HEK293 (cell line): ENCODE results near the gene DYDC2.

Experiments used
- CTCF ChIP-seq: fragments of 450-650 bp; formaldehyde crosslinking; IDR thresholded peaks from 2 replicates; pipeline ENCODE4 v1.5.1; 2016; ENCODE audit warnings: missing biosample characterization, missing genetic modification characterization
- PBX3 ChIP-seq: sonication (generic); formaldehyde crosslinking; IDR thresholded peaks from 2 replicates; pipeline ENCODE4 v1.8.1; 2022; ENCODE audit warnings: mild to moderate bottlenecking, moderate library complexity, missing genetic modification reagents
- REPIN1 ChIP-seq: fragments of 450-650 bp; formaldehyde crosslinking; IDR thresholded peaks from 2 replicates; pipeline ENCODE4 v1.5.1; 2017; ENCODE audit warnings: missing biosample characterization, missing genetic modification characterization, low read depth
- REST ChIP-seq: fragments of 450-650 bp; formaldehyde crosslinking; IDR thresholded peaks from 2 replicates; pipeline ENCODE4 v1.5.1; 2016; ENCODE audit warnings: missing biosample characterization, missing genetic modification characterization
- TCF7L2 ChIP-seq: IDR thresholded peaks from 2 replicates; pipeline ENCODE4 v1.6.1; 2011; ENCODE audit warnings: low read depth, mild to moderate bottlenecking, inconsistent platforms, low read length, moderate library complexity, borderline replicate concordance
- TRIM28 ChIP-seq: IDR thresholded peaks from 2 replicates; pipeline ENCODE4 v1.6.1; 2011; ENCODE audit warnings: low read length, control low read depth, borderline replicate concordance
- ZFP3 ChIP-seq: fragments of 450-650 bp; formaldehyde crosslinking; IDR thresholded peaks from 2 replicates; pipeline ENCODE4 v1.5.1; 2016; ENCODE audit warnings: low read depth, missing biosample characterization, missing genetic modification characterization
- ZNF274 ChIP-seq, 2 experiments: fragments of 200-500 bp in 1 of 2; fragments of 450-650 bp in 1 of 2; sonication (Bioruptor generic) in 1 of 2; formaldehyde crosslinking in 1 of 2; IDR thresholded peaks; 2 replicates each; pipeline versions ENCODE4 v1.5.1 to v1.6.1; 2014 to 2016; ENCODE audit warnings: borderline replicate concordance in 1 of 2, inconsistent platforms in 1 of 2, low read length in 1 of 2, missing biosample characterization in 1 of 2, missing genetic modification characterization in 1 of 2
- ZSCAN18 ChIP-seq: fragments of 450-650 bp; formaldehyde crosslinking; IDR thresholded peaks from 2 replicates; pipeline ENCODE4 v1.5.1; 2016; ENCODE audit warnings: missing biosample characterization, missing genetic modification characterization

GRCh38 chr10:80356563-80356988, at the start of gene DYDC2, which contains the start of gene DYDC1:
- TF ChIP-seq REST (tag by site-specific recombination) (no peak), PBX3 (CRISPR knock-in tag) (no peak), REPIN1 (tag by site-specific recombination) (no peak), TCF7L2 (no peak), ZSCAN18 (no peak), CTCF (tag by site-specific recombination) (no peak), ZFP3 (tag by site-specific recombination) (no peak), ZNF274 (IDR thresholded peaks at IDR 0.05; ENCODE audit: low read length) (no peak), ZNF274 (tag by site-specific recombination; IDR thresholded peaks at IDR 0.05; ENCODE audit: borderline replicate concordance) (no peak), TRIM28 (no peak)
